ENCODE measurements around the gene BIRC3.

BIRC3 gene

DNA sequence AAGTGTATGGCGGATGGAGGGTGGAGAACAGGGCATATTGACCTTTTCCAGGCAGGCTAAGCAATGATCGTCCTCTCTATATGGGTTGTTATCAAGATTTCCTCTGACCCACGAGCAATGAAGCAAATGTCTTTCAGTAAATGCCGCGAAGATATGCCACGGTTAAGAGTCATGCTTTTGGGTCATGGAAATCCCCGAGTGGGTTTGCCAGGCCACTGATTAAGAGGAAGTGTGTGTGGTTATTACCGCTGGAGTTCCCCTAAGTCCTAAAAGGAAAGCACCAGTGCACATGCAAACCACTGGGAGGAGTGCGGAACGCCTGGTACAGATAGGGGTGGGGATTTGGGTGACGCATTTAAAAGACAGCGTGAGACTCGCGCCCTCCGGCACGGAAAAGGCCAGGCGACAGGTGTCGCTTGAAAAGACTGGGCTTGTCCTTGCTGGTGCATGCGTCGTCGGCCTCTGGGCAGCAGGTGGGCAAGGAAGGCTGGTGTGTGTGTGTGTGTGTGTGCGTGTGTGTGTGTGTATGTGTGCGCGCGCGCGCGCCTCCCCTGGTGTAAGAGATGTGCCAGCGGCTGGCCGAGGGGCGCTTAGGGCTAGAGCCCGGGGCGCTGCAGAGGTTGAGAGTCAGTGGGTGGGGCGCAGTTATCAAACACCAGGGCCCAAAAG is at the start of gene BIRC3:
Gene BIRC3, plus strand, starts transcription at position 386 of the 669 bp plus-strand sequence. CDS start 7,026 bp downstream, outside the sequence.
- TF ChIP-seq, protein P1, sequence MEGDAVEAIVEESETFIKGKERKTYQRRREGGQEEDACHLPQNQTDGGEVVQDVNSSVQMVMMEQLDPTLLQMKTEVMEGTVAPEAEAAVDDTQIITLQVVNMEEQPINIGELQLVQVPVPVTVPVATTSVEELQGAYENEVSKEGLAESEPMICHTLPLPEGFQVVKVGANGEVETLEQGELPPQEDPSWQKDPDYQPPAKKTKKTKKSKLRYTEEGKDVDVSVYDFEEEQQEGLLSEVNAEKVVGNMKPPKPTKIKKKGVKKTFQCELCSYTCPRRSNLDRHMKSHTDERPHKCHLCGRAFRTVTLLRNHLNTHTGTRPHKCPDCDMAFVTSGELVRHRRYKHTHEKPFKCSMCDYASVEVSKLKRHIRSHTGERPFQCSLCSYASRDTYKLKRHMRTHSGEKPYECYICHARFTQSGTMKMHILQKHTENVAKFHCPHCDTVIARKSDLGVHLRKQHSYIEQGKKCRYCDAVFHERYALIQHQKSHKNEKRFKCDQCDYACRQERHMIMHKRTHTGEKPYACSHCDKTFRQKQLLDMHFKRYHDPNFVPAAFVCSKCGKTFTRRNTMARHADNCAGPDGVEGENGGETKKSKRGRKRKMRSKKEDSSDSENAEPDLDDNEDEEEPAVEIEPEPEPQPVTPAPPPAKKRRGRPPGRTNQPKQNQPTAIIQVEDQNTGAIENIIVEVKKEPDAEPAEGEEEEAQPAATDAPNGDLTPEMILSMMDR (IDR thresholded peaks at IDR 0.05) = peak; percentile 60
- no peak for TF ChIP-seq ZFX (IDR thresholded peaks at IDR 0.05; ENCODE audit: borderline replicate concordance)
- peak within 1 kb of the TSS; percentile 54 for H3K27ac ChIP-seq

DNA sequence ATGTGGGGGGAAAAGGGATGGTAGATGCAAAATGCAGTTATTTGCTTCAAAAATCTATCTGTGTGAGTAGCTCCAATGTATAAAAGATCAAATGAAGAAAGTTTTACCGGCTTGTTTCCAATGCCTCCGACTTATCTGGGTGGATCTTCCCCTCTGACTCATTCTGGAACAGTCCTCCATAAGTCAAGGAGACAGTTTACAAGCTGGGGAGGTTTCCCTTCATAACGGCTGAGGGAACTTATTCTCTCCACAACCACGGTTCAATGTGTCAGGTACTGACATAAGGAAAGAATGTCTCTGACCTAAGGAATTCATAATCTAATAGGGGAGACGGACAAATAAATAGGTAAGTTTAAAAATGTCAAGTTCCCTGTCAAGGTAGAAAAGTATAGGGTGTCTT is 49.7 kb upstream of the BIRC3 start:
- TF ChIP-seq, protein P1 (IDR thresholded peaks at IDR 0.05) = no peak
- no peak for TF ChIP-seq ZFX (IDR thresholded peaks at IDR 0.05; ENCODE audit: borderline replicate concordance)
- peak overlapping the region; percentile 78 for H3K27ac ChIP-seq

DNA sequence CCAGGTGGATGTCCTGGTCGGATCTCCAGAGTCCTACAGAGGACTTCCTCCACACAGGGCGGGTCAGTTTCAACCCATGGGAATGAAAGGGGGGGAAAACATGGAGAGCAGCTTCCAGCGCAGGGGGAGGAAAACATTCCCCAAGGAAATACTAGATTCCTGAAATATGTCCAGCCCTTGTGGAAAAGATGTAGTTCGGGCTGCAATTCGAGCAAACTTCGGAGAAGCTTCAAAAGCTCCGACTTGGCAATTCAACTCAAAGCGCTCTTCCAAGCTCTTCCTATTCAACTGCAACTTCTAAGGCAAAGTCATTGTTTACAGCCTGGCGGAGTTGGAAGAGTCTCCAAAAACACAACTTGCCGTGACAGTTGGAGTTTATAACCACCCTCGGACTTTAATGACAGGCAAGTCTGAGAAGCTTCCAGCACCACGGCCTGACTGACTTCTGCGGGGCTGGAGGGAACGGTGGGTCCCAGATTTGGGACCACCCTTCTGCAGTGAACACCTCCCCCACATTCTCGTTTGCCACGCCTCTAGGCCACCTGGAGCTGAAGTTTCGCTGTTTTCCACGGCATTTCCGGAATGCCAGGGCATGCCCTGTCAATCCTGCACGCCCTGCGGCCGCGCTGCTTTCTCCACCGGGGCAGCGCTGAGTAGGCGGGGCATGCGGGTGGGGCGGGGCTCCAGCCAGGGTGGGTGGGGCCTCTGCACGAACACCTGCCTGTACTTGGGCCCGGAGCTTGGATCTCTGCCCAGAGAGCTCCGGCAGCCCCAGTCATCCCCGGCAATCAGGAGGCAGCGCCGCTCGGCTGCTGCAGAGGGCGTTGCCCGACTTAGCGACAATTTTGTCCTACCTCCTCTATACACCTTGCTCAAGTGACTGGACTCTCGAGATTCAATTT is 49.0 kb upstream of the BIRC3 start:
- H3K27ac ChIP-seq = peak overlapping the region; percentile 78
- TF ChIP-seq, protein P1 (IDR thresholded peaks at IDR 0.05) = peak; percentile 82
- no peak for TF ChIP-seq ZFX (IDR thresholded peaks at IDR 0.05; ENCODE audit: borderline replicate concordance)

DNA sequence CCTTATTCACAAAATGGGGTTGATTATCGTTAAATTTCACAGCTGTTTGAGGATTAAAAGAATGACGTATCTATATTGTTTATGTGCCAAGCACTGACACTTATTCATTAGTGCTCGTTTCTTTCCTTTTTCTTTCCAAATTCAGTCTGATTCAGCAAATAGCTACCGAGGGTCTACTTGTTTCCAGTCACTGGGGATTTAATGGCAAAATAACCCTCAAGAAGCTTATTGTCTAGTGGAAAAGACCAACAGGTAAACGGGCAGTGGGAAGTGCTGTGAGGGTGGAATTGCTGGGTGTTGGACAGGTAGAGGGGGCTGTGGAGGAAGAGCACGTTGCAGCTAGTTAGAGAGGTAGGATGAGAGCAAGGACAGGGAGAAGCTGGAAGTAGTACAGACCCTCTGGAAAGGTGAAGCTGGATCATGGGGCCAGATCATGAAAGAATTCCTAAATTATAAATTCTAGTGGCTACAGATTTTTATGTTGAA is 48.3 kb upstream of the BIRC3 start:
- no peak for TF ChIP-seq ZFX (IDR thresholded peaks at IDR 0.05; ENCODE audit: borderline replicate concordance)
- TF ChIP-seq, protein P1 (IDR thresholded peaks at IDR 0.05) = peak; percentile 59
- H3K27ac ChIP-seq = peak overlapping the region; percentile 78

DNA sequence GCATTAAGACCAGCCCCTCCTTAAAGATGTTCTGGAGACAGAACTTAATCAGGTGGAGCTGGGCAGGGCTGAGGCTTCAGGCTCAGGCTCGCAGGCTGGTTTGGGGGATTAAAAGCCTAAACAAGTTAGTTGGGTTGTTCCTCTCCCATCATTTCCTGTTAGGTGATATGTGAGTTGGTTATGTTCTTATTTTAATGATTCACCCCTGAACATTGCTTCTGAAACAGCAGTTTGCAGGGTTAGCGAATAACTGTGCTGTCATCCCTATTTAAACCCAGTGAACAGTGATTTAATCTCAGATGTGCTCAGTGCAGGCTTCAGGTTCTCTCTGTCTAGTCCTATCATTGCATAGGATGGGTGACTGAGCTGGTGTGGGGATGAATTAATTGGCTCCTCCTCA is 47.4 kb upstream of the BIRC3 start:
- no peak overlapping the region for H3K27ac ChIP-seq
- TF ChIP-seq, protein P1 (IDR thresholded peaks at IDR 0.05) = no peak
- no peak for TF ChIP-seq ZFX (IDR thresholded peaks at IDR 0.05; ENCODE audit: borderline replicate concordance)

DNA sequence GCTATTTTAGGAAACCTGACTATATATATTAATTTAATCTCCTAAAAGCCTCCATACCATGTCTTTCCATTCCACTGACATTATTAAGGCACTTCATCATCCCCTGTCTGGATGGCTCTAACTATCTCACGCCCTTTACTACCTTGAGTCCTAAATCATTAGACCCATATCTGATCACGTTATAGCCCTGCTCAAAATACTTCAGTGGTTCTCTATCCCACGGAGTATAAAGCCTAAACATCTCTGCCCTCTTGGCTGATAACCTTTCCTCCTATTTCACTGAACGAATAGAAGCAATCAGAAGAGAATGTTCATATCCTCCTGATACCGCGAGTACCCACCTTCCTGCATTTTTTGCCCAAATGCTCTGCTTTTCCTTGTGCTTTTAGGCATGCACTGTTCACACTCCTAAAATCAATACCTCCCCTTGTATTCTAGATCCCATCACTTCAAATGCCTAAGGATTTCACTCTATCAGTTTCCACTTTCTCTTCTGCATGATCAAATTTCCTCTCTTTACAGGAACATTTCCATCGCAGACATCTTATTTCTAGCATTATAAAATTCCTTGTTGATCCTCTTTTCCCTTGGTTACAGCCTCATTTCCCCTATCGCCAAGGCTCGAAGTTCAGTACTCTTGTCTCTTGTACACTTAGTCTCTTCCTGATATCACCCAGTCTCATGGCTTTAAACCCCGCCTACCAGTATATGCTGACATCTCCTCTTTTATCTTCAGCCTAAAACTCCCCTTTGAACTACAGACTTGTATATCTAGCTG is 45.0 kb upstream of the BIRC3 start:
- no peak overlapping the region for H3K27ac ChIP-seq
- TF ChIP-seq, protein P1 (IDR thresholded peaks at IDR 0.05) = no peak
- no peak for TF ChIP-seq ZFX (IDR thresholded peaks at IDR 0.05; ENCODE audit: borderline replicate concordance)

All from 22Rv1 (cell line).